DOHH2 (cell line): ENCODE results near the gene EID3.

ENCODE experiments used
- H3F3A ChIP-seq: fragments of 200-600 bp; sonication (generic), shearing (Covaris generic); 2 replicates; pipeline ENCODE4 v1.6.0; 2016; ENCODE audit warnings: antibody characterized with exemption, mild to moderate bottlenecking; ENCODE audit not compliant: control insufficient read depth, insufficient read depth
- H3K27ac ChIP-seq: fragments of 200-600 bp; sonication (generic); 2 replicates; pipeline ENCODE4 v1.5.1; 2014; ENCODE audit warnings: low read depth, mild to moderate bottlenecking, low read length, moderate library complexity
- H3K27me3 ChIP-seq: fragments of 200-600 bp; sonication (generic); 2 replicates; pipeline ENCODE4 v1.6.1; 2014; ENCODE audit warnings: mild to moderate bottlenecking, low read length, mixed read lengths; ENCODE audit not compliant: control insufficient read depth
- H3K36me3 ChIP-seq: fragments of 200-600 bp; sonication (generic); 2 replicates; pipeline ENCODE4 v1.6.1; 2014; ENCODE audit warnings: mild to moderate bottlenecking, low read length, moderate library complexity, mixed read lengths; ENCODE audit not compliant: control insufficient read depth
- H3K4me1 ChIP-seq: fragments of 200-600 bp; sonication (generic); 2 replicates; pipeline ENCODE4 v1.6.1; 2014; ENCODE audit warnings: mild to moderate bottlenecking, low read length, mixed read lengths; ENCODE audit not compliant: control insufficient read depth
- H3K4me2 ChIP-seq: fragments of 200-600 bp; sonication (generic); 2 replicates; pipeline ENCODE4 v1.6.0; 2014; ENCODE audit warnings: mild to moderate bottlenecking, low read length, moderate library complexity
- H3K4me3 ChIP-seq: fragments of 200-600 bp; sonication (generic); 2 replicates; pipeline ENCODE4 v1.5.1; 2014; ENCODE audit warnings: mild to moderate bottlenecking, low read length, mixed read lengths
- H3K79me2 ChIP-seq: fragments of 200-600 bp; sonication (generic); 2 replicates; pipeline ENCODE4 v1.6.1; 2014; ENCODE audit warnings: mild to moderate bottlenecking, low read length, mixed read lengths; ENCODE audit not compliant: control insufficient read depth
- H3K9me2 ChIP-seq: fragments of 200-600 bp; sonication (generic); replicated peaks from 2 replicates; pipeline ENCODE4 v1.6.1; 2014; ENCODE audit warnings: mild to moderate bottlenecking, low read length, mixed read lengths; ENCODE audit not compliant: control insufficient read depth
- H3K9me3 ChIP-seq: fragments of 200-600 bp; sonication (generic); 2 replicates; pipeline ENCODE4 v1.6.1; 2014; ENCODE audit warnings: antibody characterized with exemption, low read length, mixed read lengths; ENCODE audit not compliant: control insufficient read depth, insufficient read depth
- H4K20me1 ChIP-seq: fragments of 200-600 bp; sonication (generic); 2 replicates; pipeline ENCODE4 v1.6.0; 2014; ENCODE audit warnings: low read depth, mild to moderate bottlenecking, antibody characterized with exemption, low read length, moderate library complexity; ENCODE audit not compliant: control insufficient read depth, insufficient read depth
- CTCF ChIP-seq: fragments of 200-600 bp; sonication (generic); IDR thresholded peaks from one replicate; pipeline ENCODE4 v1.5.1; 2014; ENCODE audit warnings: antibody characterized with exemption, mild to moderate bottlenecking, low read depth, low read length; ENCODE audit not compliant: poor library complexity, severe bottlenecking
- EZH2phosphoT487 ChIP-seq: fragments of 200-600 bp; sonication (generic); IDR thresholded peaks from 2 replicates; pipeline ENCODE4 v1.6.1; 2017; ENCODE audit warnings: borderline replicate concordance, mild to moderate bottlenecking, antibody characterized with exemption, low read length, moderate library complexity, mixed read lengths

The EID3 gene

GRCh38 chr12:104276273-104277131 lies 27.0 kb upstream of the EID3 start:
- Histone ChIP-seq H3K9me3 (no peaks in the 10 kb centered on the region), H4K20me1 (no peaks in the 10 kb centered on the region), H3F3A (no peaks in the 10 kb centered on the region), H3K4me1 (peaks cover 14% of the 10 kb centered on the region), H3K79me2 (no peaks in the 10 kb centered on the region), H3K4me3 (peak overlapping the region; percentile 46), H3K27ac (no peak overlapping the region), H3K27me3 (no peaks in the 10 kb centered on the region), H3K9me2 (no peaks in the 10 kb centered on the region), H3K4me2 (peak overlapping the region; percentile 66), H3K36me3 (no peaks in the 10 kb centered on the region)
- TF ChIP-seq EZH2phosphoT487 (no peak), CTCF (no peak)

GRCh38 chr12:104279164-104279563 lies 24.4 kb upstream of the EID3 start:
- TF ChIP-seq EZH2phosphoT487: no peak
- no peak for TF ChIP-seq CTCF
- Histone ChIP-seq H3K27me3 (no peaks in the 10 kb centered on the region), H3K36me3 (no peaks in the 10 kb centered on the region), H3K4me3 (no peak overlapping the region), H3K9me3 (no peaks in the 10 kb centered on the region), H3K79me2 (no peaks in the 10 kb centered on the region), H3K27ac (no peak overlapping the region), H3K9me2 (no peaks in the 10 kb centered on the region), H3F3A (no peaks in the 10 kb centered on the region), H3K4me1 (peaks cover 14% of the 10 kb centered on the region), H4K20me1 (no peaks in the 10 kb centered on the region), H3K4me2 (no peak overlapping the region)

GRCh38 chr12:104280111-104280510 lies 23.4 kb upstream of the EID3 start:
- Histone ChIP-seq H4K20me1 (no peaks in the 10 kb centered on the region), H3K9me3 (no peaks in the 10 kb centered on the region), H3F3A (no peaks in the 10 kb centered on the region), H3K9me2 (no peaks in the 10 kb centered on the region), H3K79me2 (no peaks in the 10 kb centered on the region), H3K4me2 (no peak overlapping the region), H3K27ac (no peak overlapping the region), H3K27me3 (no peaks in the 10 kb centered on the region), H3K4me1 (peaks cover 14% of the 10 kb centered on the region), H3K36me3 (no peaks in the 10 kb centered on the region), H3K4me3 (no peak overlapping the region)
- TF ChIP-seq EZH2phosphoT487: no peak
- no peak for TF ChIP-seq CTCF
